RWPE2 (cell line): Measurements from ENCODE around the gene LEPROT.

ENCODE experiments used
- ATAC-seq: fragments of 200-7000 bp; cut with Tn5 transposase; 3 replicates; pipeline ENCODE4 v1.9.1; 2021; ENCODE audit warnings: low read depth
- DNase-seq: peaks from one replicate; pipeline ENCODE4 v3.0.0-alpha.2; 2020; ENCODE audit warnings: low spot score
- H3K27ac ChIP-seq: fragments of 450-650 bp; 2 replicates; pipeline ENCODE4 v1.5.1; 2017; ENCODE audit warnings: mild to moderate bottlenecking; ENCODE audit not compliant: poor library complexity, severe bottlenecking
- H3K27me3 ChIP-seq: fragments of 250-450 bp; sonication (Bioruptor Pico); 2 replicates; pipeline ENCODE4 v1.5.1; 2021; ENCODE audit warnings: mild to moderate bottlenecking, moderate library complexity; ENCODE audit not compliant: insufficient read depth, poor library complexity, severe bottlenecking
- H3K36me3 ChIP-seq: fragments of 250-450 bp; sonication (Bioruptor Pico); 2 replicates; pipeline ENCODE4 v1.5.1; 2020; ENCODE audit warnings: low read depth, mild to moderate bottlenecking, moderate library complexity
- H3K4me1 ChIP-seq: fragments of 250-450 bp; sonication (Bioruptor Pico); 2 replicates; pipeline ENCODE4 v1.5.1; 2021; ENCODE audit warnings: mild to moderate bottlenecking, moderate library complexity; ENCODE audit not compliant: insufficient read depth, poor library complexity, severe bottlenecking
- H3K4me3 ChIP-seq: fragments of 250-450 bp; sonication (Bioruptor Pico); 2 replicates; pipeline ENCODE4 v1.5.1; 2021; ENCODE audit warnings: mild to moderate bottlenecking, moderate library complexity; ENCODE audit not compliant: severe bottlenecking
- H3K9me3 ChIP-seq: fragments of 250-450 bp; sonication (Bioruptor Pico); 2 replicates; pipeline ENCODE4 v1.5.1; 2021; ENCODE audit warnings: mild to moderate bottlenecking, moderate library complexity; ENCODE audit not compliant: severe bottlenecking
- TF ChIP-seq, protein P1 (sequence below): fragments of 450-650 bp; IDR thresholded peaks from one replicate; pipeline ENCODE4 v1.5.1; 2017; ENCODE audit warnings: mild to moderate bottlenecking, moderate library complexity; ENCODE audit not compliant: poor library complexity, severe bottlenecking

The LEPROT gene

DNA sequence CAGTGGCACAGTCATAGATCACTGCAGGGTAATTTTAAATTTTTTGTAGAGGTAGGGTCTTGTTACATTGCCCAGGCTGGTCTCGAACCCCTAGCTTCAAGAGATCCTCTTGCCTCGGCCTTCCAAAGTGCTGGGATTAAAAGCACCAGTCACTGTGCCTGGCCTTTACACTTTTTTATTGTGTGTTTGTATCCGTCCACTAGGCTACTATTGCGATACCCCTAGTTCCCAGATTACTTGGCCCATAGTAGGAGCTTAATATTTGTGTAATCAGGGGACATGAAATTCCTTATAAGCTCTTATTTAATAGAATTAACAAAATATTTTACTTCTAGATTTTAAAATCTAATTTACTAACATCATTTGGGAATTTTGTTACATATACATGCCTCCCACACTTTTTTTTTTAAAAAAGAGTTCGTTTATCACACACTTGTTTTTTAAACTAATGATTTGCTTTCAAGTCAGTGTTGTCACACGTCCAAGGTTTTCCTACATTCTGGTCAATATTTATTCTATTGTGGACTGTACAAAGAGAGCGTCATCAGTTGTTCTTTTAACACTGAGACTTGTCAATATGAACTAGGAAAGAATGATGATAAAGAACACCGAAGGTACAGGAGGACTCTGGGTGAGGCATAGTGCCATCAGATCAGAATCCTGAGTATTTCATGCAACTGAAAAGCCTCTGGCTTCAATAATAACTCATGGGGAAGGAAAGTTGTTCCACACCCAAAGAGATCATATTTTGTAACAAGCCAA lies 63.7 kb downstream of the LEPROT start:
- H3K36me3 ChIP-seq, result no peaks in the 10 kb centered on the region
- DNase-seq, result no peak
- no peaks in the 10 kb centered on the region for H3K27me3 ChIP-seq
- no peak overlapping the region for H3K27ac ChIP-seq
- no peak for ATAC-seq
- H3K4me1 ChIP-seq, result no peaks in the 10 kb centered on the region
- TF ChIP-seq, protein P1, sequence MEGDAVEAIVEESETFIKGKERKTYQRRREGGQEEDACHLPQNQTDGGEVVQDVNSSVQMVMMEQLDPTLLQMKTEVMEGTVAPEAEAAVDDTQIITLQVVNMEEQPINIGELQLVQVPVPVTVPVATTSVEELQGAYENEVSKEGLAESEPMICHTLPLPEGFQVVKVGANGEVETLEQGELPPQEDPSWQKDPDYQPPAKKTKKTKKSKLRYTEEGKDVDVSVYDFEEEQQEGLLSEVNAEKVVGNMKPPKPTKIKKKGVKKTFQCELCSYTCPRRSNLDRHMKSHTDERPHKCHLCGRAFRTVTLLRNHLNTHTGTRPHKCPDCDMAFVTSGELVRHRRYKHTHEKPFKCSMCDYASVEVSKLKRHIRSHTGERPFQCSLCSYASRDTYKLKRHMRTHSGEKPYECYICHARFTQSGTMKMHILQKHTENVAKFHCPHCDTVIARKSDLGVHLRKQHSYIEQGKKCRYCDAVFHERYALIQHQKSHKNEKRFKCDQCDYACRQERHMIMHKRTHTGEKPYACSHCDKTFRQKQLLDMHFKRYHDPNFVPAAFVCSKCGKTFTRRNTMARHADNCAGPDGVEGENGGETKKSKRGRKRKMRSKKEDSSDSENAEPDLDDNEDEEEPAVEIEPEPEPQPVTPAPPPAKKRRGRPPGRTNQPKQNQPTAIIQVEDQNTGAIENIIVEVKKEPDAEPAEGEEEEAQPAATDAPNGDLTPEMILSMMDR, result no peak
- no peak overlapping the region for H3K4me3 ChIP-seq
- no peaks in the 10 kb centered on the region for H3K9me3 ChIP-seq
